ENCODE data around the gene RAB9A. TPM values are rescaled to one million over a fixed set of nuclear protein-coding genes. Genes with fewer than 3 reads are reported as not detected.

RAB9A gene
- total RNA-seq, 4 donors from 2014 or later, result 44.6 to 70.5 (median 56.0) TPM

GRCh38 chrX:13687203-13687602 lies 1.7 kb upstream of the RAB9A start:
- 73 to 82% methylated on average over 1 of the region's 1 CpG for WGBS, 2 donors
- TF ChIP-seq, protein P1, sequence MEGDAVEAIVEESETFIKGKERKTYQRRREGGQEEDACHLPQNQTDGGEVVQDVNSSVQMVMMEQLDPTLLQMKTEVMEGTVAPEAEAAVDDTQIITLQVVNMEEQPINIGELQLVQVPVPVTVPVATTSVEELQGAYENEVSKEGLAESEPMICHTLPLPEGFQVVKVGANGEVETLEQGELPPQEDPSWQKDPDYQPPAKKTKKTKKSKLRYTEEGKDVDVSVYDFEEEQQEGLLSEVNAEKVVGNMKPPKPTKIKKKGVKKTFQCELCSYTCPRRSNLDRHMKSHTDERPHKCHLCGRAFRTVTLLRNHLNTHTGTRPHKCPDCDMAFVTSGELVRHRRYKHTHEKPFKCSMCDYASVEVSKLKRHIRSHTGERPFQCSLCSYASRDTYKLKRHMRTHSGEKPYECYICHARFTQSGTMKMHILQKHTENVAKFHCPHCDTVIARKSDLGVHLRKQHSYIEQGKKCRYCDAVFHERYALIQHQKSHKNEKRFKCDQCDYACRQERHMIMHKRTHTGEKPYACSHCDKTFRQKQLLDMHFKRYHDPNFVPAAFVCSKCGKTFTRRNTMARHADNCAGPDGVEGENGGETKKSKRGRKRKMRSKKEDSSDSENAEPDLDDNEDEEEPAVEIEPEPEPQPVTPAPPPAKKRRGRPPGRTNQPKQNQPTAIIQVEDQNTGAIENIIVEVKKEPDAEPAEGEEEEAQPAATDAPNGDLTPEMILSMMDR (IDR thresholded peaks at IDR 0.05), result no peak
- TF ChIP-seq POLR2A (IDR thresholded peaks at IDR 0.05), result no peak
- intact Hi-C loops (cut with DNase I; ENCODE audit: low total_unique reads), result no loop called here
- H3K4me3 ChIP-seq (ENCODE audit: low read depth, poor library complexity, severe bottlenecking), result no peak overlapping the region
- no peak for DNase-seq (ENCODE audit: low spot score in 2 of 2)

- no peak for TF ChIP-seq POLR2A (IDR thresholded peaks at IDR 0.05)
- TF ChIP-seq, protein P1 (IDR thresholded peaks at IDR 0.05), result no peak
- H3K4me3 ChIP-seq (ENCODE audit: low read depth, poor library complexity, severe bottlenecking), result no peak overlapping the region
- DNase-seq (ENCODE audit: low spot score in 2 of 2), result no peak
- WGBS, 2 donors, result 5 to 14% methylated on average over 13 of the region's 13 CpGs
- intact Hi-C loops (cut with DNase I; ENCODE audit: low total_unique reads), result no loop called here
Measured at GRCh38 chrX:13688384-13688957, 457 bp upstream of the RAB9A start.

- TF ChIP-seq POLR2A (IDR thresholded peaks at IDR 0.05), result no peak
- TF ChIP-seq, protein P1 (IDR thresholded peaks at IDR 0.05), result no peak
- intact Hi-C loops (cut with DNase I; ENCODE audit: low total_unique reads), result no loop called here
- H3K4me3 ChIP-seq (ENCODE audit: low read depth, poor library complexity, severe bottlenecking), result peak overlapping the region; percentile 59
- 0 to 5% methylated on average over 16 of the region's 16 CpGs for WGBS, 2 donors
- DNase-seq (ENCODE audit: low spot score in 2 of 2), result no peak
Measured at GRCh38 chrX:13689741-13690211, 848 bp downstream of the RAB9A start.

DNA sequence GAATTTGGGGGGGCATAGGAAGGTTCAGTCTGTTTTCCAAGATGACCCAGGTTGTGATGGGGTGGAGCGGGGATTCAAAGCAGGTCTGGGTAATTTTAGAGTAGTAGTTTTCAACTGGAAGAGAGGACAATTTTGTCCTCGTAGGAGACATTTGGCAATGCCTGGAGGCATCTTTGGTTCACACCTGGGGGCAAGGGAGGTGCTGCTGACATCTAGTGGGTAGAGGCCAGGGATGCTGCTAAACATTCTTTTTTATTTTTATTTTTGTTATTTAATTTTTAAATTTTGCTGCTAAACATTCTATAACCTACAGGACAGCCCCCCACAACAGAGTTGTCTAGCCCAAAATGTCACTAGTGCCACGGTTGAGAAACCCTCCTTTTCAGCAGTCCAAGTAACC lies 1.9 kb downstream of the RAB9A start:
- no peak overlapping the region for H3K4me3 ChIP-seq (ENCODE audit: low read depth, poor library complexity, severe bottlenecking)
- 55 to 65% methylated on average over 3 of the region's 3 CpGs for WGBS, 2 donors
- intact Hi-C loops (cut with DNase I; ENCODE audit: low total_unique reads), result no loop called here
- no peak for DNase-seq (ENCODE audit: low spot score in 2 of 2)
- no peak for TF ChIP-seq POLR2A (IDR thresholded peaks at IDR 0.05)
- TF ChIP-seq, protein P1 (IDR thresholded peaks at IDR 0.05), result no peak

DNA sequence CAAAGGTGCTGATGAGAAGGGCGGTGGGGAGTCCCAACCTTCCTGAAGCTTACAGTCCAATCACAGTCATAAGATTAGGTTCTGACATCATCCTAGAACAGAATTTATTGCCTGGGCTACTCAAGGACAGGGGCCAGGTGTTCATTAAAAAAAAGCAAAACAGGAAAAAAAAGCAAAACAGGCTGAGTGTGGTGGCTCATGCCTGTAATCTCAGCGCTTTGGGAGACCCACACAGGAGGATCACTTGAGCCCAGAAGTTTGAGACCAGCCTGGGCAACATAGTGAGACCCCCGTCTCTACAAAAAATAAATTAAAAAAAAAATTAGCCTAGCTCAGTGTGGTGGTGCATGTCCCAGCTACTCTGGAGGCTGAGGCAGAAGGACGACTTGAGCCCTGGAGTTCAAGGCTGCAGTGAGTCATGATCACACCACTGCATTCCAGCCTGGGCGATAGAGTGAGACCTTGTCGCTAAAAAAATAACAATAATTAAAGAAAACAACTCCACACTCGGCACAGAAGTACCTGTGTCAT lies 3.0 kb downstream of the RAB9A start:
- TF ChIP-seq, protein P1 (IDR thresholded peaks at IDR 0.05), result no peak
- no peak for TF ChIP-seq POLR2A (IDR thresholded peaks at IDR 0.05)
- no peak overlapping the region for H3K4me3 ChIP-seq (ENCODE audit: low read depth, poor library complexity, severe bottlenecking)
- intact Hi-C loops (cut with DNase I; ENCODE audit: low total_unique reads), result no loop called here
- DNase-seq (ENCODE audit: low spot score in 2 of 2), result no peak
- WGBS, 2 donors, result 71 to 72% methylated on average over 7 of the region's 7 CpGs

Measured in lower leg skin (tissue), 4 donors.